Activated T-helper 2 cell treated with anti-CD3 and anti-CD28 coated beads, Interferon-gamma antibody, Interleukin-2, Interleukin-4, amounts not matched to agents 10 μg/mL and 5 μg/mL and 100 μg/mL, durations not matched to agents 14 hours and 24 hours and 36 hours (primary cell): ENCODE measurements around the gene DBH. TPM values are rescaled to one million over a fixed set of nuclear protein-coding genes. Genes with fewer than 3 reads are reported as not detected.

Experiments
- DNase-seq: peaks from one replicate; pipeline ENCODE4 v3.0.0; 2021; ENCODE audit warnings: low spot score
- H3K27ac Mint-ChIP-seq: one replicate; pipeline ENCODE4 v1.8.0; 2021; ENCODE audit warnings: mixed read lengths
- H3K27me3 Mint-ChIP-seq: one replicate; pipeline ENCODE4 v1.8.0; 2021; ENCODE audit warnings: low read depth, mixed read lengths
- H3K36me3 Mint-ChIP-seq: one replicate; pipeline ENCODE4 v1.8.0; 2021; ENCODE audit warnings: low read depth, mixed read lengths
- H3K4me1 Mint-ChIP-seq: one replicate; pipeline ENCODE4 v1.8.0; 2021; ENCODE audit warnings: low read depth, mixed read lengths
- H3K4me3 Mint-ChIP-seq: one replicate; pipeline ENCODE4 v1.8.0; 2021; ENCODE audit warnings: low read depth, mild to moderate bottlenecking, moderate library complexity, mixed read lengths
- H3K9me3 Mint-ChIP-seq: one replicate; pipeline ENCODE4 v1.8.0; 2021; ENCODE audit warnings: mixed read lengths
- intact Hi-C: fragments of 100-400 bp; cut with micrococcal nuclease; formaldehyde crosslinking; loops from one replicate; pipeline ENCODE4 v1.15.1; 2023
- total RNA-seq: library from RNA; stranded (reverse); gene quantifications from 2 replicates; pipeline ENCODE4 v1.2.3, GENCODE V29; 2022

The DBH gene
- not detected in 2 replicates for total RNA-seq

DNA sequence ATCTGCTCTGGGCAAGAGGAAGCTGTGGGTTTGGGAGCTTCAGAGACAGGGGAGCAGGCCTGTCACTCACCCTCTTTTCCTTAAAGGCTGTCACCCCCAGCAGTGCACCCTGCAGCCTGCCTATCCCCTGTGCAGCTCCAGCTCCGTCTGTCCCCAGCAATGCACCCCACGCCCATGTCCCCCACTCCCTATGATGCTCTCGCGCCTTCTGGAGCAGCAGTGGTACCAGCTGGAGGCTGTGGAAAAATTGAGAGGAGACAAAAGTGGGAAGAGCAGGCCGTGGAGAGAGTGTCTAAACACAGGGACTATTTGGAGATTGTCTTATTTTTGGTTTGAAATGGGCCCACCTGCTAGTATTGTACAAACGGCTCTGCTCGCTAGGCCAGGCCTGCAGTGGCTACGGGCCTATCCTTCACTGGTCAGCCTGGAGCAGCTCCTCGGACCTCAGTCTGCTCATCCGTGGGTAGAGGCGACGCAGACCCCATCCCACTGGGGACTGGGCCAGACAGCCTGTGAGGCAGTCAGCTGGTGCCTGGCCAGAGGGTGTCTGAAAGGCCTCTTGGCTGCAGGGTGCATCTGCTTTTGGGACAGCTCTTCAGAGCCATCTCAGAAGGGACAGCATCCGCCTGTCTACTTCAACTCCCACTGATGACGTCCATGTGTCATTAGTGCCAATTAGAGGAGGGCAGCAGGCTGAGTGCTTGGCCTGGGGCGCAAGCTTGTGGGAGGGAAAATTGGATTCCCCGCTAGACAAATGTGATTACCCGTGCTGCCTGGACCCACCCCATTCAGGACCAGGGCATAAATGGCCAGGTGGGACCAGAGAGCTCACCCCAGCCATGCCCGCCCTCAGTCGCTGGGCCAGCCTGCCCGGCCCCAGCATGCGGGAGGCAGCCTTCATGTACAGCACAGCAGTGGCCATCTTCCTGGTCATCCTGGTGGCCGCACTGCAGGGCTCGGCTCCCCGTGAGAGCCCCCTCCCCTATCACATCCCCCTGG is at the start of gene DBH:
TSS of gene DBH (plus strand) at position 831 of the 999 bp plus-strand sequence. CDS start at position 840, 9 bp downstream.
- Mint-ChIP-seq H3K27ac (no peak within 1 kb of the TSS), H3K4me1 (no peaks in the 10 kb centered on the region), H3K4me3 (no peak within 1 kb of the TSS), H3K36me3 (no peaks in the 10 kb centered on the region), H3K27me3 (no peaks in the 10 kb centered on the region), H3K9me3 (no peaks in the 10 kb centered on the region)
- no peak for DNase-seq
- intact Hi-C loops: no loop called here

DNA sequence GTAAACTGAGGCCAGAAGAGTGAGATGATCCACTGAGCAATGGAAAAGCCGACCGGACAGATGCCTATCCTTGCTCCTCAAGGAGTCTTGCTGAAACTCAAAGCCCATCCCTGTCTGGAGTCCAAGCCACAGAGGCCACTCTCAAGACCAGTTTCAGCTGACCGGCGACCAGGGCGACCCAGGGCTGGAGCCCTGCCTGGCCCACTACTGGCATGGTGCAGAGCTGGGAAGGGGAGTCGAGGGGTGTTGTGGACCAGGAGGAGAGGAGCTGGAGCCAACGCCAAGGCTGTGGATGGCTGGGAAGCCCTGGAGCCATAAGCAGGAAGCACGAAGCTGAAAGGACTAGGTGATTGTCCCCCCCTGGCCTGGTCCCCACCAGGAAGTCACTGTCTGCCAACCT is 49.1 kb upstream of the DBH start:
- Mint-ChIP-seq H3K36me3 (no peaks in the 10 kb centered on the region), H3K4me3 (no peak overlapping the region), H3K4me1 (no peaks in the 10 kb centered on the region), H3K9me3 (peaks cover 5% of the 10 kb centered on the region), H3K27ac (no peak overlapping the region), H3K27me3 (peaks cover 20% of the 10 kb centered on the region)
- intact Hi-C loops: no loop called here
- no peak for DNase-seq

DNA sequence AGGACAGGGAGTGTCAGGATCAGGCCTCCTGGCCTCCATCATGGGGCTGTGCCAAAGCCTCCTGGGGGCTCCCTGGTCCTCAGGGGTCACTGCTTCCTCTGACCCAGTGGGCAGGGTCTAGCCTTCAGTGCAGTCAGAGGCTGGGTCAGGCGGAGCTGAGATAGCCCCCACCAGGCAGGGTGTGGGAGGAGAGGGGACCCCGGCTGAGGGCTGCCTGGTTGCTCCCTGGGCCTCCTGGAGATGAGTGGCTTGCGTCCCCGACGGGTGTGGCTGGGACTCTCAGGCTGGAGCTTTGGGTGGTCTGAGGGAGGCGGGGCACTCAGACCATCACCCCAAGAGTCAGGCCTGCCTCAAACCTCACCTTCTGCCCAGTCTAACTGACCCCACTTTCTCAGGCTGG is 48.7 kb upstream of the DBH start:
- peaks cover 20% of the 10 kb centered on the region for H3K27me3 Mint-ChIP-seq
- peaks cover 5% of the 10 kb centered on the region for H3K9me3 Mint-ChIP-seq
- no peaks in the 10 kb centered on the region for H3K36me3 Mint-ChIP-seq
- DNase-seq: no peak
- no peak overlapping the region for H3K4me3 Mint-ChIP-seq
- H3K4me1 Mint-ChIP-seq: no peaks in the 10 kb centered on the region
- H3K27ac Mint-ChIP-seq: no peak overlapping the region
- intact Hi-C loops: no loop called here

DNA sequence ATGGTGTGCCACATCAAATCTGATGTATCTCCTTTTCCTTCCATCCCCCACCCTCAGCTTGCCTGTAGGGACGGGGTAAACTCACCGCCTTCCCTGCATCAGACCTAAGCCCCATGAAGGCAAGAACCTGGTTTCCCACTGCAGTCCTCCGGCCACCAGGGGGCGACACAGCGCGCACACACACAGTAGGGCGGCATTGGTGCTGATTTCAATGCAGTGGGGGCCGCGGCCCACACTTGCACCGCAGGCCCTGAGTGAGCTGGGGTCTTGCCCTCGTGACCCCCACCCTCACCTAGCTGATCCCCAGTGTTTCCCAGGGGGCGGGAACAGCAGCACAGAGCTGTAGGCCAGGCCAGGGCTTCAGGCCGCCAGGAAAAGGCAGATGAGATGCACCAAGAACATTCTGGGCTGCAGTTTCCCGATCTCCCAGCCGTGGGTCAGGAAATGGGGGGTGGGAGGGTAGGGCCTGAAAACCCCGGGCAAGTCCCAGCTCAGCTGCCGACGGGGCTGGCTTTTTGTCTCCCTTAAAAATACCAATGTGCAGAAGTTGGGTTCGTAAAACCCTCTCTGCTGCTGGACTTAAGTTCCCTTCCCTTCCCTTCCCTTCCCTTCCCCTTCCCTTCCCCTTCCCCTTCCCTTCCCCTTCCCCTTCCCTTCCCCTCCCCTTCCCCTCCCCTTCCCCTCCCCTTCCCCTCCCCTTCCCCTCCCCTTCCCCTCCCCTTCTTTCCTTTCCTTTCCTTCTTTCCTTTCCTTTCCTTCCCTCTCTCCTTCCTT is 46.5 kb upstream of the DBH start:
- H3K4me3 Mint-ChIP-seq: no peak overlapping the region
- no peaks in the 10 kb centered on the region for H3K36me3 Mint-ChIP-seq
- H3K27ac Mint-ChIP-seq: no peak overlapping the region
- peak; percentile 13 for DNase-seq
- H3K9me3 Mint-ChIP-seq: peaks cover 5% of the 10 kb centered on the region
- H3K27me3 Mint-ChIP-seq: peaks cover 12% of the 10 kb centered on the region
- intact Hi-C loops: no loop called here
- H3K4me1 Mint-ChIP-seq: no peaks in the 10 kb centered on the region

DNA sequence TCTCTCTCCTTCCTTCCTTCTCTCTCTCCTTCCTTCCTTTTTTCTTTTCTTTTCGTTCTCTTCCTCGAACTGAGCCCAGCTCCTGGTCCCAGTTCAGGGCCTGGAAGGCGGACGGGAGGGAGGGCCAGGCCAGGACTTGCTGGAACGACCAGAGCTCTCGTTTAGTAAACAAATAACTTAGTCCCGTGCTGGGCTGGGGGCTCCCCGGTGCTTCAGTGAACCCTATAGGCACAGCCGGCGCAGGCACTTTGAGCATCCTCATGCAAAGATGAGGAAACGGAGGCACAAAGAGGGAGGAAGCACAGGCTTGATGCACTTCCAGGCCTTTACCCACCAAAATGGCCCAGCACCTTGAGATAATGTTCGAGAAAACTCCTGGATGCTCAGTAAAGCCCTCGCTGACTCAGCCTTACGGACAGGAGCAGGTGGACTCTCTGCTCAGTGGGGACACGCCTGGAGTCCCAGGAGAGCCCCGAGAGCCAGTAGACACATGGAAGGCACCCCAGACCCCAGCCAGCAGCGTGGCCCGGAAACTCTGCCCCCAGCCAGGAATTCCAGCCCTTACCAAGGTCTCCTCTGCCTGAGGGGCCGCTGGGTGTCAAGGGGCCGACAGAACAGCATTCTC is 45.8 kb upstream of the DBH start:
- Mint-ChIP-seq H3K36me3 (no peaks in the 10 kb centered on the region), H3K4me1 (no peaks in the 10 kb centered on the region), H3K27me3 (peaks cover 8% of the 10 kb centered on the region), H3K9me3 (peaks cover 5% of the 10 kb centered on the region), H3K4me3 (no peak overlapping the region), H3K27ac (no peak overlapping the region)
- no peak for DNase-seq
- intact Hi-C loops: no loop called here

DNA sequence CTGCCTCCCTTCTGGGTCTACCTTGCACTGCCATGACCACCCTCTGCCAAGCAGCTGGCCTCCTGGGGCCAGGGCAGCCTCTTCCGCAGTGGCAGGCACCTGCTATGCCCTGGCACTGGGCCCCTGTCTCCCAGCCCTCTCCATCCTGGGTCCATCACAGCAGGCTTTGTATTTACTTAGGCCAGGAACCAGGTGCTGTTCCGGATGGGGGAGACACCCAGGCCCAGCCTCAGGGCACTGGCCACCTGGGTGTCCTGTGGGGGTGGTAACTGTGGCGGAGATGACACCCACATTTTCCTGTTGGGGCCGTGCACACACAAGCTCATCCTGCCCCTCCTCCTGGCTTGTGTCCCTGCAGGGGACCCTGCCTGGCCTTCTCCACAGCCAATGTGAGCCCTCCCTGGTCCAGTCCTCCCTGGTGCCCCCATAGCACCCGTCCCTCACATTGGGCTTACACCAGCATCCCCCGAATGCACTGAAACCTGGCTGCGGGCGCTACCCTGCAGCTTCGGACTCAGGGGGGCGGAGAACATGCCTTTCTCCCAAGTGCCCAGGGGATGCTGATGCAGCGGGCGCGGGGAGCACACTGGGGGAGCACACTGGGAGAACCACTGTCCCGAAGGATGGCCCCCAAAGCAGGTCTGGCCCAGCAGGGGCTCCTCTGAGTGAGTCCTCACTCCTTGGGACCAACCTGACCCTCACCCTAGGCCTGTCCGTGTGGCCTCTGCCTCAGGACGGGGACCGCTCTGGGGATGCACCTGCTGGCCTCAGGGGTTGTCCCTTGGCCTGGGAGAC is 44.9 kb upstream of the DBH start:
- intact Hi-C loops: no loop called here
- Mint-ChIP-seq H3K36me3 (no peaks in the 10 kb centered on the region), H3K27me3 (no peaks in the 10 kb centered on the region), H3K27ac (no peak overlapping the region), H3K4me3 (no peak overlapping the region), H3K4me1 (no peaks in the 10 kb centered on the region), H3K9me3 (peaks cover 14% of the 10 kb centered on the region)
- DNase-seq: no peak

DNA sequence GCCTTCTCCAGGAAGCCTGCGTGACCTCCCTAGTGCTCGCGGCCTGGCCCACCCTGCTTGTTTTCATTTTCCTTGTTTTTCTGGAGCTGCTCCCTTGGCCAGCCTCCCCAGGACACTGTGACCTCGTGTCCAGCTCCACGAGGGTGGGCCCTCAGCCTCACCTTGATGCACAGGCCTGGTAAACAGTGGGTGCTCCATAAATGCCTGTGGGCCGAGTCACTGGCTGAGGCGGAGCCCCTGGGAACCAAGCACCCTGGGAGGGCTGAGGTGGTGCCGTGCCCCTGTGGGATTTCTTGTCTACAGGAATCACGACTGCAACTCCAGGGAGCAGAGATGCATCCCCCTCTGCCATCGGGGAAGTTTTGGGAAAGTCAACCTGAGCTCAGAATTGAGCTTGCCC is 44.2 kb upstream of the DBH start:
- Mint-ChIP-seq H3K36me3 (no peaks in the 10 kb centered on the region), H3K4me1 (no peaks in the 10 kb centered on the region), H3K9me3 (peaks cover 17% of the 10 kb centered on the region), H3K4me3 (no peak overlapping the region), H3K27me3 (no peaks in the 10 kb centered on the region), H3K27ac (no peak overlapping the region)
- intact Hi-C loops: no loop called here
- DNase-seq: no peak

DNA sequence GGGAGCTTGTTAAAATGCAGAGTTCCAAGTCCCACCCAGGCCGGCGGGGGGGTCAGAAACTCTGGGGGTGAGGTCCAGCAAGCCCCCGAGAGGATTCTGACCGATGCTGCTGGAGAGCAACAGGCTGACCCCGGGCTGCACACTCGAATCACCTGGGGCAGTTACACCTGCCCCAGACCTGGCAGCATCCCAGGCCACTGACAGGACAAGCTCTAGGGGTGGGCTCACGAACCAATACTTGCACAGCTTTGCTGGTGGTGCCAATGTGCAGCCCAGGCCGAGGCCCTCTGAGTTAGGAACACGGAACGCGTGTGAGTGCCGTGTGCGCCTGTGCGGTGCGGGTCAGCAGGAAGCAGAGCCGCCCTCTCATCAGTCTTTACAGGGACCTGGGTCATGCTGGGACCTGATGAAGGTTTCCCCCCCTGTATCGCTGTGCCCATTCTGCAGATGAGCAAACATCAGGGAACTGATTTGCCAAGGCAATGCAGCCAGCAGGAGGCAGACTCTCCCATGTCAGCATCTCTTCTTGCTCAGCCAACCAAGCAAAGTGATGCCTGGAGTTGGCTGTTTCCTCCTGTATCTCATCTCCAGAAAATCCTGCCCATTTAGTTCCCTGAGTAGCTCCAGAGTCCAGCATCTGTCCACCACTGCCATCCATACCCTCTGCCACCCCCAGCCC is 43.3 kb upstream of the DBH start:
- Mint-ChIP-seq H3K4me1 (no peaks in the 10 kb centered on the region), H3K36me3 (no peaks in the 10 kb centered on the region), H3K4me3 (no peak overlapping the region), H3K9me3 (peaks cover 26% of the 10 kb centered on the region), H3K27ac (no peak overlapping the region), H3K27me3 (no peaks in the 10 kb centered on the region)
- no peak for DNase-seq
- intact Hi-C loops: no loop called here

DNA sequence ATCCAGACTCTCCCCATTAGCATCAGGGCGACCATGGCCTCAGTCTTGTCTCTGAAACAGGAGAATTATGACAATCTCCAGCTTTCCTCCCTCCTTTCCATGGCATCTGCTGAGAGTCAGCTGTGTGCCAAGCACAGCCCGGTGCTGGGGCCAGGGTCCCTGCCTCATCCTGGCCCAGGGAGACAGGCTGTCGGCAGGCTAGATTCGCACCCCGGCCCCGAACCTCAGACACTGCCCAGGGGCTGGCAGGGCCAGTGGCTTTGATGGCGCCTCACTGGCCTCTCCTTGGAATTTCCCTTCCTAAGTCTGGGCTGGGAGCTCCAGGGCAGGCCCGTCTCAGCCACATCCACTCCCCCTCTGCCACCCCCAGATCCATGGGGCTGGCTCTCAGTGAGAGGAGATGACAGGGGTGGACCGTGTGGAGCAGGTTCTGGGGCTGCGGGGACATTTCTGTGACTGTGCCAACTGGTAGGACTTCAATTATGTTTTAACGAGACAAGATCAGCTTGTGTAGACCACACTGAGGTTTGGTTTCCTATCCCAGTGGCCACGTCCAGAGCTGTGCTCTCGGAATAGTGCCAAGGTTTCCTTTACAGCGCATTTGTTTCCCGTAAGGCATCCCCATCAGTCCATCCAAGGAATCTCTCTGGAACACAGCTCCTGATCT is 42.4 kb upstream of the DBH start:
- DNase-seq: no peak
- H3K4me3 Mint-ChIP-seq: no peak overlapping the region
- H3K27ac Mint-ChIP-seq: no peak overlapping the region
- intact Hi-C loops: no loop called here
- no peaks in the 10 kb centered on the region for H3K4me1 Mint-ChIP-seq
- H3K9me3 Mint-ChIP-seq: peaks cover 24% of the 10 kb centered on the region
- H3K36me3 Mint-ChIP-seq: no peaks in the 10 kb centered on the region
- H3K27me3 Mint-ChIP-seq: no peaks in the 10 kb centered on the region

DNA sequence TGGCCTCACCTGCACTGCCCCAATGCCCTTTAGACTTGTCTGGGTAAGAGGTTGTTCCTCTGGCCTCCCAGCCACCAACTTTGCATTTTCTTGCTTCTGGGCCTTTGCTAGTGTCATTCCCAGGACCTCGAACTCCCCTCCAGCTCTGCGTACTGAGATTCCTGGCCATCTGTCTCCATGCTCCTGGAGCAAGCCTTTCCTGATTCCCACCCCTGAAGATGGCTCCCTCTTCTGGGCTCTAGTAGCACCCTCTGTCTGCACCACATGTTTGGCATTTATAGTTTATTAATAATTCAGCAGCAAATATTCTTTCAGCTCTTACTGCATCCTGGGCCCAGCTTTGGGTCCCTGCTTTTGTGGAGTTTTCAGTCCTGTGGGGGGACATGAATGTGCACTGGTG is 41.9 kb upstream of the DBH start:
- Mint-ChIP-seq H3K9me3 (peaks cover 24% of the 10 kb centered on the region), H3K36me3 (no peaks in the 10 kb centered on the region), H3K27me3 (no peaks in the 10 kb centered on the region), H3K27ac (no peak overlapping the region), H3K4me1 (no peaks in the 10 kb centered on the region), H3K4me3 (no peak overlapping the region)
- intact Hi-C loops: no loop called here
- DNase-seq: no peak

DNA sequence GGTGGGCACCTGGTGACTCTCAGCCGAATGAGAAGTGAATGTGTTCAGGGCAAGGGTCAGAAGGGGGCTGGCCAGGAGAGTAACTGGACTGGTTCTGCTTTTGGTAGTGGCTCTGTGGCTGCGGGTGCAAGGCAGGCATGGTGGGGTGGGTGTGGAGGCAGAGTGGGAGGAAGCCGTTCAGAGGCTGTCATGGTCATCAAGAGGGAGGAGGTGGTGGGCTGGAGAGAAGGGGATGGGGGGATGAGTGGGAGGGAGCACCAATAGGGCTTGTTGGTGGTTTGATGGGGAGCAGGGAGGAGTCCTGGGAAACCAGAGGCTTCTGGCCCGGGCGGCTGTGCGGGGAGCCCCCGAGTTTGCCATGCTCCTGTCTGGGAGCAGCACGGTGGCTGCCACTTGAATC is 40.3 kb upstream of the DBH start:
- Mint-ChIP-seq H3K27me3 (no peaks in the 10 kb centered on the region), H3K9me3 (peaks cover 24% of the 10 kb centered on the region)
- intact Hi-C loops: no loop called here

More for the DNA sequence above, 40.3 kb upstream of the DBH start:
- no peaks in the 10 kb centered on the region for H3K4me1 Mint-ChIP-seq
- no peak overlapping the region for H3K4me3 Mint-ChIP-seq
- DNase-seq: no peak
- no peaks in the 10 kb centered on the region for H3K36me3 Mint-ChIP-seq
- H3K27ac Mint-ChIP-seq: no peak overlapping the region
